Measurements from ENCODE around the gene STK32B.

STK32B gene

GRCh38 chr4:5365071-5366008 is 314.1 kb downstream of the STK32B start:
- DNase-seq (ENCODE audit: low spot score): no peak

GRCh38 chr4:5366009-5366386 is 314.7 kb downstream of the STK32B start:
- no peak for DNase-seq (ENCODE audit: low spot score)

- DNase-seq (ENCODE audit: low spot score): no peak
Measured at GRCh38 chr4:5366421-5366820, 315.1 kb downstream of the STK32B start.

- no peak for DNase-seq (ENCODE audit: low spot score)
Measured at GRCh38 chr4:5368426-5368825, 317.1 kb downstream of the STK32B start.

GRCh38 chr4:5370286-5370685 is 319.0 kb downstream of the STK32B start:
- DNase-seq (ENCODE audit: low spot score): no peak

GRCh38 chr4:5371415-5372190 is 320.3 kb downstream of the STK32B start:
- no peak for DNase-seq (ENCODE audit: low spot score)

- DNase-seq (ENCODE audit: low spot score): no peak
Measured at GRCh38 chr4:5372198-5372597, 320.9 kb downstream of the STK32B start.

GRCh38 chr4:5373327-5373726 is 322.0 kb downstream of the STK32B start:
- no peak for DNase-seq (ENCODE audit: low spot score)

- DNase-seq (ENCODE audit: low spot score): no peak
Measured at GRCh38 chr4:5374592-5374991, 323.3 kb downstream of the STK32B start.

- no peak for DNase-seq (ENCODE audit: low spot score)
Measured at GRCh38 chr4:5374994-5375393, 323.7 kb downstream of the STK32B start.

- no peak for DNase-seq (ENCODE audit: low spot score)
Measured at GRCh38 chr4:5376015-5376414, 324.7 kb downstream of the STK32B start.

- no peak for DNase-seq (ENCODE audit: low spot score)
Measured at GRCh38 chr4:5378002-5378401, 326.7 kb downstream of the STK32B start.

GRCh38 chr4:5379895-5380294 is 328.6 kb downstream of the STK32B start:
- no peak for DNase-seq (ENCODE audit: low spot score)

GRCh38 chr4:5381961-5382441 is 330.7 kb downstream of the STK32B start:
- no peak for DNase-seq (ENCODE audit: low spot score)

- no peak for DNase-seq (ENCODE audit: low spot score)
Measured at GRCh38 chr4:5383191-5383980, 332.1 kb downstream of the STK32B start.

GRCh38 chr4:5385741-5386311 is 334.5 kb downstream of the STK32B start:
- DNase-seq (ENCODE audit: low spot score): no peak

GRCh38 chr4:5386921-5387320 is 335.6 kb downstream of the STK32B start:
- DNase-seq (ENCODE audit: low spot score): no peak

- no peak for DNase-seq (ENCODE audit: low spot score)
Measured at GRCh38 chr4:5387457-5387856, 336.2 kb downstream of the STK32B start.

GRCh38 chr4:5389756-5390310 is 338.6 kb downstream of the STK32B start:
- no peak for DNase-seq (ENCODE audit: low spot score)

GRCh38 chr4:5391492-5391891 is 340.2 kb downstream of the STK32B start:
- no peak for DNase-seq (ENCODE audit: low spot score)

GRCh38 chr4:5393911-5394513 is 342.7 kb downstream of the STK32B start:
- DNase-seq (ENCODE audit: low spot score): no peak

Data from putamen (tissue), 1 donor.